HCT116 (cell line): Measurements from ENCODE around the gene RDH8. TPM values are rescaled to one million over a fixed set of nuclear protein-coding genes. Genes with fewer than 3 reads are reported as not detected.
A peak's percentile ranks its signal among the peaks of the same experiment; 100 is the strongest.

Source experiments
- ATAC-seq: fragments of 200-7000 bp; cut with Tn5 transposase; 2 replicates; pipeline ENCODE4 v1.9.1; 2020; ENCODE audit warnings: mild to moderate bottlenecking, moderate library complexity
- BruUV-seq: library from RNA; stranded (reverse); fragments of 400-500 nt; replicated peaks from 2 replicates; lab custom pipeline; 2021; lab: Mats Ljungman, UMichigan
- CTCF ChIA-PET: fragments of 300-600 bp; sonication (Branson Sonifier 250); formaldehyde crosslinking; loops from one replicate; lab custom pipeline; 2021; ENCODE audit warnings: antibody characterized with exemption; lab: Charles Lee
- POLR2A ChIA-PET: fragments of 300-600, 350-600 bp; sonication (Branson Sonifier 250); formaldehyde crosslinking; loops from one replicate; lab custom pipeline; 2021; ENCODE audit warnings: antibody characterized with exemption; lab: Charles Lee
- RAD21 ChIA-PET, 2 experiments: fragments of 300-600 bp; sonication (Branson Sonifier 250); formaldehyde crosslinking; loops; one replicate each; lab custom pipeline; 2023; ENCODE audit warnings: low total read pairs in 2 of 2; ENCODE audit not compliant: uncharacterized antibody in 2 of 2, unreplicated experiment in 2 of 2, low non-redundant PET in 1 of 2; lab: Charles Lee
- DNase-seq: peaks from one replicate; pipeline ENCODE4 v3.0.0-alpha.2; 2010; ENCODE audit warnings: low read depth, low spot score
- H2AFZ ChIP-seq: fragments of 200-600 bp; shearing (Covaris generic), sonication (generic); 2 replicates; pipeline ENCODE4 v1.6.1; 2017; ENCODE audit warnings: low read depth, mixed run types, mixed read lengths, antibody characterized with exemption, low read length; ENCODE audit not compliant: poor library complexity, severe bottlenecking
- H3K27ac ChIP-seq: 2 replicates; pipeline ENCODE4 v1.5.1; 2012; ENCODE audit warnings: low read depth, low read length
- H3K27me3 ChIP-seq: fragments of 200-600 bp; sonication (generic); 2 replicates; pipeline ENCODE4 v1.6.1; 2016; ENCODE audit warnings: mixed run types, low read length, mixed read lengths; ENCODE audit not compliant: insufficient read depth
- H3K36me3 ChIP-seq, 2 experiments: fragments of 200-500 bp in 1 of 2; fragments of 200-600 bp in 1 of 2; sonication (Bioruptor generic) in 1 of 2; sonication (generic) in 1 of 2; 2 replicates each; pipeline versions ENCODE4 v1.5.1 to v1.6.1; 2014 to 2016; ENCODE audit warnings: low read length in 2 of 2, inconsistent platforms in 1 of 2, mixed read lengths in 1 of 2, mixed run types in 1 of 2; ENCODE audit not compliant: insufficient read depth in 2 of 2, control insufficient read depth in 1 of 2
- H3K4me1 ChIP-seq, 2 experiments: fragments of 200-600 bp in 1 of 2; sonication (generic) in 1 of 2; 2 replicates each; pipeline versions ENCODE4 v1.5.1 to v1.6.1; 2012 to 2017; ENCODE audit warnings: low read length in 2 of 2, inconsistent platforms in 1 of 2, mild to moderate bottlenecking in 1 of 2, mixed read lengths in 1 of 2, mixed run types in 1 of 2, moderate library complexity in 1 of 2; ENCODE audit not compliant: insufficient read depth in 2 of 2, control insufficient read depth in 1 of 2
- H3K4me2 ChIP-seq: fragments of 200-600 bp; sonication (generic); 2 replicates; pipeline ENCODE4 v1.6.1; 2017; ENCODE audit warnings: mixed run types, low read length, mixed read lengths
- H3K4me3 ChIP-seq, 2 experiments: fragments of 200-600 bp in 1 of 2; sonication (generic) in 1 of 2; replicated peaks in 1 of 2; 2 replicates each; pipeline ENCODE4 v1.5.1; 2011 to 2016; ENCODE audit warnings: low read length in 2 of 2, control low read depth in 1 of 2, low read depth in 1 of 2, mild to moderate bottlenecking in 1 of 2, mixed read lengths in 1 of 2, mixed run types in 1 of 2
- H3K79me2 ChIP-seq: fragments of 200-600 bp; sonication (generic); 2 replicates; pipeline ENCODE4 v1.6.1; 2017; ENCODE audit warnings: mild to moderate bottlenecking, mixed run types, low read length, moderate library complexity, mixed read lengths; ENCODE audit not compliant: insufficient read depth
- H3K9ac ChIP-seq: fragments of 200-600 bp; sonication (generic); 2 replicates; pipeline ENCODE4 v1.6.1; 2016; ENCODE audit warnings: low read length, mixed read lengths
- H3K9me2 ChIP-seq: fragments of 200-600 bp; sonication (generic), shearing (Covaris generic); 2 replicates; pipeline ENCODE4 v1.6.1; 2017; ENCODE audit warnings: mixed run types, mild to moderate bottlenecking, moderate library complexity; ENCODE audit not compliant: insufficient read depth
- H3K9me3 ChIP-seq, 2 experiments: fragments of 200-500 bp in 1 of 2; fragments of 200-600 bp in 1 of 2; sonication (Bioruptor generic) in 1 of 2; sonication (generic) in 1 of 2; 2 replicates each; pipeline ENCODE4 v1.6.1; 2014 to 2017; ENCODE audit warnings: low read length in 2 of 2, mixed read lengths in 2 of 2, inconsistent platforms in 1 of 2, low read depth in 1 of 2, mild to moderate bottlenecking in 1 of 2, mixed run types in 1 of 2, moderate library complexity in 1 of 2; ENCODE audit not compliant: control insufficient read depth in 1 of 2, insufficient read depth in 1 of 2
- H4K20me1 ChIP-seq: fragments of 200-600 bp; sonication (generic), shearing (Covaris generic); 2 replicates; pipeline ENCODE4 v1.6.1; 2017; ENCODE audit warnings: mixed run types, mild to moderate bottlenecking, moderate library complexity; ENCODE audit not compliant: insufficient read depth
- ATF3 ChIP-seq: IDR thresholded peaks from 2 replicates; pipeline ENCODE4 v1.6.1; 2012
- CEBPB ChIP-seq: IDR thresholded peaks from 2 replicates; pipeline ENCODE4 v1.6.1; 2012; ENCODE audit warnings: low read depth
- EZH2phosphoT487 ChIP-seq: fragments of 200-600 bp; IDR thresholded peaks from 2 replicates; pipeline ENCODE4 v1.6.1; 2018; ENCODE audit warnings: antibody characterized with exemption, borderline replicate concordance
- RAD21 ChIP-seq: IDR thresholded peaks from 2 replicates; pipeline ENCODE4 v1.6.1; 2012; ENCODE audit warnings: low read depth, mild to moderate bottlenecking
- REST ChIP-seq: IDR thresholded peaks from 2 replicates; pipeline ENCODE4 v1.6.1; 2012; ENCODE audit warnings: low read depth
- SP1 ChIP-seq: IDR thresholded peaks from 2 replicates; pipeline ENCODE4 v1.6.1; 2012; ENCODE audit warnings: low read depth
- intact Hi-C: fragments of 100-400 bp; cut with micrococcal nuclease; formaldehyde crosslinking; loops from 2 replicates; pipeline ENCODE4 v1.10.0; 2022
- total RNA-seq: library from RNA; stranded (reverse); gene quantifications from one replicate; pipeline ENCODE4 v1.2.1, GENCODE V29; 2021; ENCODE audit not compliant: unreplicated experiment
- TF ChIP-seq, protein P1 (sequence below): IDR thresholded peaks from 2 replicates; pipeline ENCODE4 v1.6.1; 2012
- TF ChIP-seq, protein P2 (sequence below): IDR thresholded peaks from 2 replicates; pipeline ENCODE4 v1.6.1; 2011; ENCODE audit warnings: mild to moderate bottlenecking, low read length, moderate library complexity; ENCODE audit not compliant: insufficient replicate concordance; ENCODE audit errors: extremely low read depth

Gene RDH8
- total RNA-seq, 1 experiment from 2014 or later = not detected

- TF ChIP-seq RAD21 = no peak
- TF ChIP-seq REST = peak; percentile 76
- TF ChIP-seq EZH2phosphoT487 = no peak
- TF ChIP-seq SP1 = no peak
- no peak for TF ChIP-seq CEBPB
- TF ChIP-seq, protein P1, sequence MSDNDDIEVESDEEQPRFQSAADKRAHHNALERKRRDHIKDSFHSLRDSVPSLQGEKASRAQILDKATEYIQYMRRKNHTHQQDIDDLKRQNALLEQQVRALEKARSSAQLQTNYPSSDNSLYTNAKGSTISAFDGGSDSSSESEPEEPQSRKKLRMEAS = no peak
- TF ChIP-seq, protein P2, sequence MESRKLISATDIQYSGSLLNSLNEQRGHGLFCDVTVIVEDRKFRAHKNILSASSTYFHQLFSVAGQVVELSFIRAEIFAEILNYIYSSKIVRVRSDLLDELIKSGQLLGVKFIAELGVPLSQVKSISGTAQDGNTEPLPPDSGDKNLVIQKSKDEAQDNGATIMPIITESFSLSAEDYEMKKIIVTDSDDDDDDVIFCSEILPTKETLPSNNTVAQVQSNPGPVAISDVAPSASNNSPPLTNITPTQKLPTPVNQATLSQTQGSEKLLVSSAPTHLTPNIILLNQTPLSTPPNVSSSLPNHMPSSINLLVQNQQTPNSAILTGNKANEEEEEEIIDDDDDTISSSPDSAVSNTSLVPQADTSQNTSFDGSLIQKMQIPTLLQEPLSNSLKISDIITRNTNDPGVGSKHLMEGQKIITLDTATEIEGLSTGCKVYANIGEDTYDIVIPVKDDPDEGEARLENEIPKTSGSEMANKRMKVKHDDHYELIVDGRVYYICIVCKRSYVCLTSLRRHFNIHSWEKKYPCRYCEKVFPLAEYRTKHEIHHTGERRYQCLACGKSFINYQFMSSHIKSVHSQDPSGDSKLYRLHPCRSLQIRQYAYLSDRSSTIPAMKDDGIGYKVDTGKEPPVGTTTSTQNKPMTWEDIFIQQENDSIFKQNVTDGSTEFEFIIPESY = no peak
- TF ChIP-seq ATF3 = no peak
- H3K9ac ChIP-seq = no peak overlapping the region
- no peak for DNase-seq
- H4K20me1 ChIP-seq = no peaks in the 10 kb centered on the region
- ChIA-PET CTCF (no interaction called here), RAD21 (no interaction called here), POLR2A (no interaction called here)
- H3K27me3 ChIP-seq = peaks cover 14% of the 10 kb centered on the region
- no peak overlapping the region for H3K4me3 ChIP-seq
- H3K79me2 ChIP-seq = no peaks in the 10 kb centered on the region
- no peak overlapping the region for H2AFZ ChIP-seq
- no peak overlapping the region for H3K27ac ChIP-seq
- no peak overlapping the region for H3K4me2 ChIP-seq
- BruUV-seq = no TSS peak
- no peaks in the 10 kb centered on the region for H3K36me3 ChIP-seq
- ATAC-seq = no peak
- H3K9me3 ChIP-seq = no peaks in the 10 kb centered on the region
- H3K9me2 ChIP-seq = no peaks in the 10 kb centered on the region
- intact Hi-C loops = no loop called here
- H3K4me1 ChIP-seq = no peaks in the 10 kb centered on the region
These were observed 48.5 kb downstream of the RDH8 start for GRCh38 chr19:10061717-10062310.
